ENCODE measurements around the gene ELFN2.

DNA sequence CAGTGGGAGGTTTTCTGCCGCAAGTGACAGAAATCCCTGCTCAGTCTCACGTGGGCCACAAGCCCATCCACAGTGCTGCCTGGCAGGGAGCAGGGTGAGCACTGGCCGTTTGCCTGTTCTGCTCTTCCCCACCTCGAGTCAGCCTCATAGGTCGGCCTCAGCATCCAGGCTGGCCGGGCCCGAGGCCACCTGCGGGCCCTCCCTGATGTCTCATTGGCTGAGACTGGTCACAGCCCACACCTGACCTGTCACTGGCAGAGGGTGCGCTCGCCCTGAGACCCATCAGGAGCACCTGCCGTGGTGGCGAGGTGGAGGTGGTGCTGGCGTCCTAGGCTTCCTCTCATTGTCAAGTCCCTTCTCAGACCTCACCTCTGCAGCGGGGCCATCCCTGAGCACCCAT lies 72.1 kb downstream of the ELFN2 start:
- TF ChIP-seq CTCF (IDR thresholded peaks at IDR 0.05; ENCODE audit: borderline replicate concordance, extremely low read depth, low read length, poor library complexity, severe bottlenecking) (no peak), EZH2 (IDR thresholded peaks at IDR 0.05; ENCODE audit: borderline replicate concordance, low read depth, low read length, severe bottlenecking) (no peak)
